NB4 (cell line): ENCODE measurements around the gene RAB26.

Experiments used
- POLR2A ChIP-seq: IDR thresholded peaks from 2 replicates; pipeline ENCODE4 v1.6.1; 2011; ENCODE audit warnings: mild to moderate bottlenecking; ENCODE audit not compliant: insufficient read length; ENCODE audit errors: extremely low read depth
- TF ChIP-seq, protein P1 (sequence below): IDR thresholded peaks from one replicate; pipeline ENCODE4 v1.5.1; 2012; ENCODE audit warnings: low read depth, low read length

DNA sequence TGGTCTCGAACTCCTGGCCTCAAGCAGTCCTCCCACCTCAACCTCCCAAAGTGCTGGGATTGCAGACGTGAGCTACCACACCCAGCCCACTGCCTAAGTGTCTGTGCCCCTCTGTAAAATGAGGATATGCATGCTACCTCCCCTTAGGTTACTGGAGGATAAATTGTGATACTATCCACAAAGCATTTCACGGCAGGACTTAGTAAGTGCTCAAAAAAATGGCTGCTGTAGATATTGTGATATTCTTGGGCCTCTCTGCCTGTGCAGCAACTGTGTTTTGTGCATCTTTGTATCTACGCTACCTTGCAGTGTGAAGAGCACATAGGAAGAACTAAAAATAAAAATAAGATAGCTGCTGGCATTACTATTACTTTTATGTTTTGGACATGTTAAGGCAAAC is 49.9 kb downstream of the RAB26 start:
- no peak for TF ChIP-seq POLR2A
- TF ChIP-seq, protein P1, sequence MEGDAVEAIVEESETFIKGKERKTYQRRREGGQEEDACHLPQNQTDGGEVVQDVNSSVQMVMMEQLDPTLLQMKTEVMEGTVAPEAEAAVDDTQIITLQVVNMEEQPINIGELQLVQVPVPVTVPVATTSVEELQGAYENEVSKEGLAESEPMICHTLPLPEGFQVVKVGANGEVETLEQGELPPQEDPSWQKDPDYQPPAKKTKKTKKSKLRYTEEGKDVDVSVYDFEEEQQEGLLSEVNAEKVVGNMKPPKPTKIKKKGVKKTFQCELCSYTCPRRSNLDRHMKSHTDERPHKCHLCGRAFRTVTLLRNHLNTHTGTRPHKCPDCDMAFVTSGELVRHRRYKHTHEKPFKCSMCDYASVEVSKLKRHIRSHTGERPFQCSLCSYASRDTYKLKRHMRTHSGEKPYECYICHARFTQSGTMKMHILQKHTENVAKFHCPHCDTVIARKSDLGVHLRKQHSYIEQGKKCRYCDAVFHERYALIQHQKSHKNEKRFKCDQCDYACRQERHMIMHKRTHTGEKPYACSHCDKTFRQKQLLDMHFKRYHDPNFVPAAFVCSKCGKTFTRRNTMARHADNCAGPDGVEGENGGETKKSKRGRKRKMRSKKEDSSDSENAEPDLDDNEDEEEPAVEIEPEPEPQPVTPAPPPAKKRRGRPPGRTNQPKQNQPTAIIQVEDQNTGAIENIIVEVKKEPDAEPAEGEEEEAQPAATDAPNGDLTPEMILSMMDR = no peak
